ENCODE results near the gene MBD6. TPM values are rescaled to one million over a fixed set of nuclear protein-coding genes. Genes with fewer than 3 reads are reported as not detected.
A peak's percentile ranks its signal among the peaks of the same experiment; 100 is the strongest.

The MBD6 gene
- total and polyA plus RNA-seq, 2 of the 13 experiments (the other 11 are each of a cell fraction or from before 2014, with no cell fraction given): 4.1 to 5.9 TPM

DNA sequence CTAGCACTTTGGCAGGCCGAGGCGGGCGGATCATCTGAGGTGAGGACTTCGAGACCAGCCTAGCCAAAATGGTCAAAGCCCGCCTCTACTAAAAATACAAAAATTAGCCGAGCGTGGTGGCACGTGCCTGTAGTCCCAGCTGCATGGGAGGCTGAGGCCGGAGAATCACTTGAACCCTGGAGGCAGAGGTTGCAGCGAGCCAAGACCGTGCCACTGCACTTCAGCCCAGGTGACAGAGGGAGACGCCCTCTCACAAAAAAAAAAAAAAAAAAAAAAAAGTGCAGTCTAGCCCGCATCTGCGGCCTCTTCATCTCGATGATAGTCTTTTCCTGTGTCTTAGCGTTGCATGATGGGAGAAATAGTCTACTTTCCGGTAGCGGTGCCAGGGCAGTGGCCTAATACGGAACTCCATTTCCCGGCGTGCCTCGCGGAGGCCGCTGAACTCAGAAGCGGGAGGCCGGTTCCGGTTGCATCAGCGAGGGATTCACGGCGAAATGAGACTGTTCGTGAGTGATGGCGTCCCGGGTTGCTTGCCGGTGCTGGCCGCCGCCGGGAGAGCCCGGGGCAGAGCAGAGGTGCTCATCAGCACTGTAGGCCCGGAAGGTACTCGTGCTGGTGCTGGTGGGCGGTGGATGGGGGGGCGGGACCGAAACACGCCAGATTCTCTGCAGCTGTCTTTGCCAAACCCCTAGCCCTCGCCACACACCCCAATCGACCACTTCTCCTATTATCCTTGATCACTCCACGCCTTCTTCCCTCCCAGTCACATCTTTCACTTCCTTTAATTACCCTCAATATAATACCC lies 34.8 kb upstream of the MBD6 start, which contains the start of gene MARS1 (continued):
- TF ChIP-seq, protein P1, sequence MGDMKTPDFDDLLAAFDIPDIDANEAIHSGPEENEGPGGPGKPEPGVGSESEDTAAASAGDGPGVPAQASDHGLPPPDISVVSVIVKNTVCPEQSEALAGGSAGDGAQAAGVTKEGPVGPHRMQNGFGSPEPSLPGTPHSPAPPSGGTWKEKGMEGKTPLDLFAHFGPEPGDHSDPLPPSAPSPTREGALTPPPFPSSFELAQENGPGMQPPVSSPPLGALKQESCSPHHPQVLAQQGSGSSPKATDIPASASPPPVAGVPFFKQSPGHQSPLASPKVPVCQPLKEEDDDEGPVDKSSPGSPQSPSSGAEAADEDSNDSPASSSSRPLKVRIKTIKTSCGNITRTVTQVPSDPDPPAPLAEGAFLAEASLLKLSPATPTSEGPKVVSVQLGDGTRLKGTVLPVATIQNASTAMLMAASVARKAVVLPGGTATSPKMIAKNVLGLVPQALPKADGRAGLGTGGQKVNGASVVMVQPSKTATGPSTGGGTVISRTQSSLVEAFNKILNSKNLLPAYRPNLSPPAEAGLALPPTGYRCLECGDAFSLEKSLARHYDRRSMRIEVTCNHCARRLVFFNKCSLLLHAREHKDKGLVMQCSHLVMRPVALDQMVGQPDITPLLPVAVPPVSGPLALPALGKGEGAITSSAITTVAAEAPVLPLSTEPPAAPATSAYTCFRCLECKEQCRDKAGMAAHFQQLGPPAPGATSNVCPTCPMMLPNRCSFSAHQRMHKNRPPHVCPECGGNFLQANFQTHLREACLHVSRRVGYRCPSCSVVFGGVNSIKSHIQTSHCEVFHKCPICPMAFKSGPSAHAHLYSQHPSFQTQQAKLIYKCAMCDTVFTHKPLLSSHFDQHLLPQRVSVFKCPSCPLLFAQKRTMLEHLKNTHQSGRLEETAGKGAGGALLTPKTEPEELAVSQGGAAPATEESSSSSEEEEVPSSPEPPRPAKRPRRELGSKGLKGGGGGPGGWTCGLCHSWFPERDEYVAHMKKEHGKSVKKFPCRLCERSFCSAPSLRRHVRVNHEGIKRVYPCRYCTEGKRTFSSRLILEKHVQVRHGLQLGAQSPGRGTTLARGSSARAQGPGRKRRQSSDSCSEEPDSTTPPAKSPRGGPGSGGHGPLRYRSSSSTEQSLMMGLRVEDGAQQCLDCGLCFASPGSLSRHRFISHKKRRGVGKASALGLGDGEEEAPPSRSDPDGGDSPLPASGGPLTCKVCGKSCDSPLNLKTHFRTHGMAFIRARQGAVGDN (CRISPR knock-in tag; IDR thresholded peaks at IDR 0.05): peak; percentile 65
- TF ChIP-seq ZNF558 (CRISPR knock-in tag; IDR thresholded peaks at IDR 0.05; ENCODE audit: borderline replicate concordance) (no peak), ZNF749 (CRISPR knock-in tag; IDR thresholded peaks at IDR 0.05; ENCODE audit: borderline replicate concordance) (no peak), ZNF790 (CRISPR knock-in tag; IDR thresholded peaks at IDR 0.05; ENCODE audit: borderline replicate concordance) (no peak), NFE2L2 (IDR thresholded peaks at IDR 0.05; ENCODE audit: low read length) (no peak), NR2F1 (CRISPR knock-in tag; IDR thresholded peaks at IDR 0.05) (no peak), FOSL2 (CRISPR knock-in tag; IDR thresholded peaks at IDR 0.05) (peak; percentile 57; the same call in 1 of the 2 replicates), NPAS2 (CRISPR knock-in tag; IDR thresholded peaks at IDR 0.05; ENCODE audit: borderline replicate concordance) (no peak), HNF4G (IDR thresholded peaks at IDR 0.05; ENCODE audit: borderline replicate concordance, low read depth, low read length) (no peak), HNF4G (CRISPR knock-in tag; IDR thresholded peaks at IDR 0.05; ENCODE audit: borderline replicate concordance, low read depth) (no peak), ETV6 (CRISPR knock-in tag; conservative IDR thresholded peaks at IDR 0.05) (no peak), CBX5 (CRISPR knock-in tag; IDR thresholded peaks at IDR 0.05; ENCODE audit: borderline replicate concordance) (peak; percentile 26; the same call in 1 of the 2 replicates), NR1H2 (CRISPR knock-in tag; IDR thresholded peaks at IDR 0.05; ENCODE audit: borderline replicate concordance, low read depth) (0 out of 2 replicates have a peak, but pooled peaks have one; percentile 20), ZBTB21 (CRISPR knock-in tag; IDR thresholded peaks at IDR 0.05) (peak; percentile 62; the same call in 1 of the 2 replicates), ISL2 (CRISPR knock-in tag; IDR thresholded peaks at IDR 0.05) (0 out of 2 replicates have a peak, but pooled peaks have one; percentile 13)
- TF ChIP-seq, protein P2, sequence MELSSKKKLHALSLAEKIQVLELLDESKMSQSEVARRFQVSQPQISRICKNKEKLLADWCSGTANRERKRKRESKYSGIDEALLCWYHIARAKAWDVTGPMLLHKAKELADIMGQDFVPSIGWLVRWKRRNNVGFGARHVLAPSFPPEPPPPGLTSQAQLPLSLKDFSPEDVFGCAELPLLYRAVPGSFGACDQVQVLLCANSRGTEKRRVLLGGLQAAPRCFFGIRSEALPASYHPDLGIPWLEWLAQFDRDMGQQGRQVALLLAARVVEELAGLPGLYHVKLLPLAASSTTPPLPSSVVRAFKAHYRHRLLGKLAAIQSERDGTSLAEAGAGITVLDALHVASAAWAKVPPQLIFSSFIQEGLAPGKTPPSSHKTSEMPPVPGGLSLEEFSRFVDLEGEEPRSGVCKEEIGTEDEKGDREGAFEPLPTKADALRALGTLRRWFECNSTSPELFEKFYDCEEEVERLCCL (CRISPR knock-in tag; IDR thresholded peaks at IDR 0.05; ENCODE audit: borderline replicate concordance): no peak
- TF ChIP-seq, protein P3, sequence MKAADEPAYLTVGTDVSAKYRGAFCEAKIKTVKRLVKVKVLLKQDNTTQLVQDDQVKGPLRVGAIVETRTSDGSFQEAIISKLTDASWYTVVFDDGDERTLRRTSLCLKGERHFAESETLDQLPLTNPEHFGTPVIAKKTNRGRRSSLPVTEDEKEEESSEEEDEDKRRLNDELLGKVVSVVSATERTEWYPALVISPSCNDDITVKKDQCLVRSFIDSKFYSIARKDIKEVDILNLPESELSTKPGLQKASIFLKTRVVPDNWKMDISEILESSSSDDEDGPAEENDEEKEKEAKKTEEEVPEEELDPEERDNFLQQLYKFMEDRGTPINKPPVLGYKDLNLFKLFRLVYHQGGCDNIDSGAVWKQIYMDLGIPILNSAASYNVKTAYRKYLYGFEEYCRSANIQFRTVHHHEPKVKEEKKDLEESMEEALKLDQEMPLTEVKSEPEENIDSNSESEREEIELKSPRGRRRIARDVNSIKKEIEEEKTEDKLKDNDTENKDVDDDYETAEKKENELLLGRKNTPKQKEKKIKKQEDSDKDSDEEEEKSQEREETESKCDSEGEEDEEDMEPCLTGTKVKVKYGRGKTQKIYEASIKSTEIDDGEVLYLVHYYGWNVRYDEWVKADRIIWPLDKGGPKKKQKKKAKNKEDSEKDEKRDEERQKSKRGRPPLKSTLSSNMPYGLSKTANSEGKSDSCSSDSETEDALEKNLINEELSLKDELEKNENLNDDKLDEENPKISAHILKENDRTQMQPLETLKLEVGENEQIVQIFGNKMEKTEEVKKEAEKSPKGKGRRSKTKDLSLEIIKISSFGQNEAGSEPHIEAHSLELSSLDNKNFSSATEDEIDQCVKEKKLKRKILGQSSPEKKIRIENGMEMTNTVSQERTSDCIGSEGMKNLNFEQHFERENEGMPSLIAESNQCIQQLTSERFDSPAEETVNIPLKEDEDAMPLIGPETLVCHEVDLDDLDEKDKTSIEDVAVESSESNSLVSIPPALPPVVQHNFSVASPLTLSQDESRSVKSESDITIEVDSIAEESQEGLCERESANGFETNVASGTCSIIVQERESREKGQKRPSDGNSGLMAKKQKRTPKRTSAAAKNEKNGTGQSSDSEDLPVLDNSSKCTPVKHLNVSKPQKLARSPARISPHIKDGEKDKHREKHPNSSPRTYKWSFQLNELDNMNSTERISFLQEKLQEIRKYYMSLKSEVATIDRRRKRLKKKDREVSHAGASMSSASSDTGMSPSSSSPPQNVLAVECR (CRISPR knock-in tag; IDR thresholded peaks at IDR 0.05; ENCODE audit: borderline replicate concordance): peak; percentile 95

Data from HepG2 (cell line).